A172 (cell line): ENCODE results near the gene ZBED1. TPM values are rescaled to one million over a fixed set of nuclear protein-coding genes. Genes with fewer than 3 reads are reported as not detected.
A peak's percentile ranks its signal among the peaks of the same experiment; 100 is the strongest.
"Not testable (repeated sequence)": the region's sequence is repeated elsewhere in the genome, so short reads cannot be mapped to it uniquely, and the experiment has no call there.

Source experiments
- DNase-seq: peaks from one replicate; pipeline ENCODE4 v3.0.0-alpha.2; 2015; ENCODE audit warnings: low spot score
- total RNA-seq: library from RNA; depleted of rRNA; stranded (reverse); fragments of >200 nt; shearing (Covaris generic); gene quantifications from 2 replicates; pipeline ENCODE4 v1.2.3, GENCODE V29; 2014; rRNA removed

ZBED1 gene
- total RNA-seq, 1 experiment from 2014 or later: 31.6 TPM

DNA sequence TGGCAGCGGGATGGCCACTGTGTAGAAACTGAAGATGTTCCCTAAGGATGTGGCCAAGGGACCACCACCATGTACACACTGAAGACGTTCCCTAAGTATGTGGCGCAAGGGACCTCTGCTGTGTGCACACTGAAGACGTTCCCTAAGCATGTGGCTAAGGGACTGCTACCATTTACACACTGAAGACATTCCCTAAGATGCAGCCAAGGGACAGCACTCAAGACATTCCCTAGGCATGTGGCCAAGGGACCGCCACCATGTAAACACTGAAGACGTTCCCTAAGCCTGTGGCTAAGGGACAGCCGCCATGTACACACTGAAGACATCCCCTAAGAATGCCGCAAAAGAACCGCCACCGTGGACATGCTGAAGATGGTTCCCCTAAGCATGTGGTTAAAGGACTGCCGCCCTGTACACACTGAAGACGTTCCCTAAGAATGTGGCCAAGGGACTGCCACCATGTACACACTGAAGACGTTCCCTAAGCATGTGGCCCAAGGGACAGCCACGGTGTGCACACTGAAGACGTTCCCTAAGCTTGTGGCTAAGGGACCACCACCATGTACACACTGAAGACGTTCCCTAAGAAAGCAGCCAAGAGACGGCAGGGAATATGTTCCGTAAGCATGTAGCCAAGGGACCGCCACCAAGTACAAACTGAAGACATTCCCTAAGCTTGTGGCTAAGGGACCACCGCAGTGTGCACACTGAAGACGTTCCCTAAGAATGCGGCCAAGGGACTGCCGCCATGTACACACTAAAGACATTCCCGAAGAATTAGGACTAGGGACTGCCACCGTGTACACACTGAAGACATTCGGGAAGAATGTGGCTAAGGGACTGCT lies 43.3 kb downstream of the ZBED1 start:
- no peak for DNase-seq

DNA sequence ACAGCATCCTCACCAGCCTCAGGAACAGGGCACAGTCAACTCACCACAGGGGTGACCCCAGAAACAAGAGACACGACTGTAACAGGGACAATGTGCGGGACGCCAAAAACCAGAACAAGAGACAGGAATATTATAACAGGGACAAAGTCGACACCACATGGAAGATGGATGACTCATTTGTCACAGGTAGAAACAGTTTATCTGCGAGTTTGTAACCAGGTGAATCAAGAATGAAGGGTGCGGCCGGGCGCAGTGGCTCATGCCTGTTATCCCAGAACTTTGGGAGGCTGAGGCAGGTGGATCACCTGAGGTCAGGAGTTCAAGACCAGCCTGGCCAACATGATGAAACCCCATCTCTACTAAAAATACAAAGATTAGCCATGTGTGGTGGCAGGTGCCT lies 44.7 kb downstream of the ZBED1 start:
- not testable (repeated sequence) for DNase-seq

DNA sequence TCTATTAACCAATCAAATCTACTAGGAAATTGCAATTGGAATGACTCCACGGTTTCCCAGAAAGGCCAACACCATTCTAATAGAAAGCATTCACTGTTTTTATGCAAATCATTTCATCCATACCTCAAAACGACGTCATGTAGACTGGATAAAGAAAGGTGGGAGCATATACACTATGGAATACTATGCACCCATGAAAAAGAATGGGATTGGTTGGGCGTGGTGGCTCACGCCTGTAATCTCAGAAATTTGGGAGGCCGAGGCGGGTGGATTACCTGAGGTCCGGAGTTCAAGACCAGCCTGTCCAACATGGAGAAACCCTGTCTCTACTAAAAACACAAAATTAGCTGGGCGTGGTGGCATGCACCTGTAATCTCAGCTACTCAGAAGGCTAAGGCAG lies 46.2 kb downstream of the ZBED1 start:
- DNase-seq: not testable (repeated sequence)

DNA sequence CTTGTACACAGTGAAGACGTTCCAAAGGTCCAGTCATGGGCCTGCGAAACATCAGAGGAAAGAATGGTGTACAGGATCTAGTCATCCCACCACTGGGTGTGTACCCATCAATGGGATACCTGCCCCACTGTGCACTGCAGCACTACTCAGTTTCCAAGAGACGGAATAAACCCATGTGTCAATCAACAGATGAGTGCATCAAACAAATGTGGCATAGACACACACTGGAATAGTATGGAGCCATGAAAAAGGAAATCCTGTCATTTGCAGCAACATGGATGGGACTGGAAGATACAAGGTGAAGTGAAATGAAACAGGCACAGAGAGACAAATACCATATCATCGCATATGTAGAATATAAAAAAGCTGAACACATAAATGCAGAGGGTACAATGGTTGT lies 48.0 kb downstream of the ZBED1 start:
- no peak for DNase-seq

DNA sequence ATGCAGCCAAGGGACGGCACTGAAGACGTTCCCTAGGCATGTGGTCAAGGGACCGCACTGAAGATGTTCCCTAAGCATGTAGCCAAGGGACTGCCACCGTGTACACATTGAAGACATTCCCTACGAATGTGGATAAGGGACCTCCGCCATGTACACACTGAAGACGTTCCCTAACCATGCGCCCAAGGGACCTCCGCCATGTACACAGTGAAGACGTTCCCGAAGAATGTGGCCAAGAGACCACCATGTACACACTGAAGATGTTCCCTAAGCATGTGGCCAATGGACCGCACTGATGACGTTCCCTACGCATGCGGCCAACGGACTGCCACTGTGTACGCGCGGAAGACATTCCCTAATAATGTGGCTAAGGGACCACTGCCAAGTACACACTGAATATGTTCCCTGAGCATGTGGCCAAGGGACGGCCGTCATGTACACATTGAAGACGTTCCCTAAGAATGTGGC lies 48.4 kb downstream of the ZBED1 start:
- DNase-seq: no peak

DNA sequence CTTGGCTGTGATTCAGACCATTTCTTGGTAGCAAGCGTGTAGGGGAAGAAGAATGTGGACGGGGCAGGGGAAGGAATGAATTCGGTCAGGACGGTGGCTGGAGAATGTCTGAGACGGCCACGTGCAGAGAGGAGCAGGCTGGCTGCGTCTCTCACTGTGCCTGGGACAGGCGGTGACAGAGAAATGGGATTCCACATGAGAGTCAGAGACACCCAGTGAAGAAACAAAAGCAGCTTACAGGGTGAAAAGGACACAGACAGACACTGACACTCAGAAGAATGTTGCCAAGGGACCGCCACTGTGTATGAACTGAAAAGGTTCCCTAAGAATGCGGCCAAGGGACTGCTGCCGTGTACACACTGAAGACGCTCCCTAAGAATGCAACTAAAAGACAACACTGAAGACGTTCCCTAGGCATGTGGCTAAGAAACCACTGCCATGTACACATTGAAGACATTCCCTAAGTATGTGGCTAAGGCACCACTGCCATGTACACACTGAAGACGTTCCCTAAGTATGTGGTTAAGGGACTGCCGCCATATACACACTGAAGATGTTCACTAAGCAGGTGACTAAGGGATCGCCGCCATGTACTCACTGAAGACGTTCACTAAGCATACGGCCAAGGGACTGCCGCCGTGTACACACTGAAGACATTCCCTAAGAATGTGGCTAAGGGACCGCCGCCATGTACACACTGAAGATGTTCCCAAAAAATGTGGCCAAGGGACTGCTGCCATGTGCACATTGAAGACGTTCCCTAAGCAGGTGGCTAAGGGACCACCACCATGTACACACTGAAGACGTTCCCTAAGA lies 49.1 kb downstream of the ZBED1 start:
- DNase-seq: peak; percentile 17

DNA sequence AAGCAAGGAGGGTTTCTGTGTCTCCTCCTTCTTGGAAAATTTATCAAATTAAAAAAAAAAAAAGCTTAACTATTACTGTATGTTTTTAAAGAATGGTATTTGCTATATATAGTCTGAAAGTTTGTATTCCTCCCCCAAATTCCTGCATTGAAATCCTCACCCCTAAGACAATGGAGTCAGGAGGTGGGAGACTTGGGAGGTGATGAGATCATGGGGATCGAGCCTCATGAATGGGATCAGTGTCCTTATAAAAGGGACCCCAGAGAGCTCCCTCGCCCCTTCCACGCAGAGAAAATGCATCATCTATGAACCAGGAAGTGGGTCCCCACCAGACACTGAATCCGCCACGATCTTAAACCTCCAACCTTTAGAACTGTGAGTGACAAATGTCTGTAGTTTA lies 50.1 kb downstream of the ZBED1 start:
- no peak for DNase-seq

DNA sequence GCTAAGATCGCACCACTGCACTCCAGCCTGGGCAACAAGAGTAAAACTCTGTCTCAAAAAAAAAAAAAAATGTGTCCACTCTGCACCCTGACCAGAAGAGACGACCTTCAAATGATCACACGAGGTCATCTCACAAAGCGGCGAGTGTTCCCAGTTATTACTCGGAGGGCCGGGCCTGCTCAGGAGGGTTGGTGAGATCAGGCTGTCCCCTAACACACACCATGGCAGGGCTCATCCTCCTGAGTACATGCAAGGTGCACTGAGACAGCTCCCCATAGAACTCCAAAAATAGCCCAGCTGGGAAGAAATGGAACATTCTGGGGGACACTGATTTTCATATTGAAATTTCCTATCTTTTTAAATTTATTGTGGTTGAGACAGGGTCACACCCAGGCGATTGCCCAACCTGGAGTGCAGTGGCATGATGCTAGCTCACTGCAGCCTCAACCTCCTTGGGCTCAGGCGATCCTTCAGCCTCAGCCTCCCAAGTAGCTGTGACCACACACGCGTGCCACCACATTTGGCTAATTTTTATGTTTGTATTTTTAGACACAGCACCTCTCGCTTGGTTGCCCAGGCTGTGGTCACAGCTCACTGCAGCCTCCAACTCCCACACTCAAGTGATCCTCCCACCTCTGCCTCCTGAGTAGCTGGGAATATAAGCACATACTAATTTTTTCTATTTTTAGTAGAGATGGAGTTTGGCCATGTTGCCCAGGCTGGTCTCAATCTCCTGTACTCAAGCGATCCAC lies 51.5 kb downstream of the ZBED1 start:
- no peak for DNase-seq

DNA sequence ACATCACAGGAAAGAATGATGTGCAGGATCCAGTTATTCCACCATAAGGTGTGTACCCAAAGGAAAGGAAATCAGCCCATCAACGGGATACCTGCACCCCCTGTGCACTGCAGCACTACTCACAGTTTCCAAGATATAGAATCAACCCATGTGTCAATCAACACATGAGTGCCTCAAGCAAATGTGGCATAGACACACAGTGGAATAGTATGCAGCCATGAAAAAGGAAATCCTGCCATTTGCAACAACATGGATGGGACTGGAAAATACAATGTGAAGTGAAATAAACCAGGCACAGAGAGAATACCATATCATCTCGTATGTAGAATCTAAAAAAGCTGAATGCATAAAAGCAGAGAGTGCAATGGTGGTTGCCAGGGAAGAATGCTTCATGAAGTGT lies 53.3 kb downstream of the ZBED1 start:
- DNase-seq: no peak

DNA sequence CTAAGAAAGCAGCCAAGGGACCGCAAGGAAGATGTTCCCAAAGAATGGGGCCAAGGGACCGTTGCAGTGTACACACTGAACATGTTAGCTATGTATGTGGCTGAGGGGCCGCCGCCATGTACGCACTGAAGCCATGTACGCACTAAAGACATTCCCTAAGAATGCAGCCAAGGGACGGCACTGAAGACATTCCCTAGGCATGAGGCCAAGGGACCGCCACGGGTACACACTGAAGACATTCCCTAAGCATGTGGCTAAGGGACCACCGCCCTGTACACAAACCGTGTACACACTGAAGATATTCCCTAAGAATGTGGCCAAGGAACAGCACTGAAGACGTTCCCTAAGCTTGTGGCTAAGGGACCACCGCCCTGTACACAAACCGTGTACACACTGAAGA lies 54.0 kb downstream of the ZBED1 start:
- DNase-seq: no peak

DNA sequence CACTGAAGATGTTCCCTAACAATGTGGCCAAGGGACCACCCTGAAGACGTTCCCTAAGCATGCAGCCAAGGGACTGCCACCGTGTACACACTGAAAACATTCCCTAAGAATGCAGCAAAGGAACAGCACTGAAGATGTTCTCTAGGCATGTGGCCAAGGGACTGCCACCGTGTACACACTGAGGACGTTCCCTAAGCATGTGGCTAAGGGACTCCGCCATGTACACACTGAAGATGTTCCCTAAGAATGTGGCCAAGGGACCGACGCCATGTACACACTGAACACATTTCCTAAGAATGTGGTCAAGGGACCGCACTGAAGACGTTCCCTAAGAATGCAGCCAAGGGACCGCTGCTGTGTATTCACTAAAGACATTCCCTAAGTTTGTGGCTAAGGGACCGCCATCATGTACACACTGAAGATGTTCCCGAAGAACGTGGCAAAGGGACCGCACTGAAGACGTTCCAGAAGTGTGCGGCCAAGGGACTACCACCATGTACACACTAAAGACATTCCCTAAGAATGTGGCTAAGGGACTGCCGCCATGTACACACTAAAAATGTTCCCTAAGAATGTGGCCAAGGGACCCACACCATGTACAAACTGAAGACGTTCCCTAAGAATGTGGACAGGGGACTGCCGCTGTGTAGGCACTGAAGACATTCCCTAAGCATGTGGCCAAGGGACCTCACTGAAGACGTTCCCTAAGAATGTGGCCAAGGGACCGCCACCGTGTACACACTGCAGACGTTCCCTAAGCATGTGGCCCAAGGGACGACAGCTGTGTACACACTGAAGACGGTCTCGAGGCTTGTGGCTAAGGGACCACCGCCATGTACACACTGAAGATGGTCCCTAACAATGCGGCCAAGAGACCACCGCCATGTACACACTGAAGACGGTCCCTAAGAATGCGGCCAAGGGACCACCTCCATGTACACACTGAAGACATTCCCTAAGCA lies 54.8 kb downstream of the ZBED1 start:
- no peak for DNase-seq

DNA sequence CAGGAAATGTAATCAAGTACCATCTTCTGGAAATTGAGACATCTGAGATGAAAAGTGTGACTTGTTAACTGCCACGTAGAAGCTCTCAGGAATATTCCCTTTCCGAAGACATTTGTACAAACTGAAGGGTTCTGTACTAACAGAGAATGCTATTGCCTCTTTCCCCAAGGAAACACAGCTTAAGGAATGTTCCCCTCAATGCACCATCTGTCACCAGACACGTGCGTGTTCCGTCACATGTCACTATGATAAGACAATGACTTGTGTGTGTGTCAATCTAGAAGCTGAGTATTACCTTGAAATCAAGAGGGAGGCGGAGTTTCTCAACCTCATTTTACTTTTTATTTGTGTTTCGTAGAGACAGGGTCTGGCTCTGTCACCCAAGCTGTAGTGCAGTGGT lies 58.1 kb downstream of the ZBED1 start:
- DNase-seq: no peak

DNA sequence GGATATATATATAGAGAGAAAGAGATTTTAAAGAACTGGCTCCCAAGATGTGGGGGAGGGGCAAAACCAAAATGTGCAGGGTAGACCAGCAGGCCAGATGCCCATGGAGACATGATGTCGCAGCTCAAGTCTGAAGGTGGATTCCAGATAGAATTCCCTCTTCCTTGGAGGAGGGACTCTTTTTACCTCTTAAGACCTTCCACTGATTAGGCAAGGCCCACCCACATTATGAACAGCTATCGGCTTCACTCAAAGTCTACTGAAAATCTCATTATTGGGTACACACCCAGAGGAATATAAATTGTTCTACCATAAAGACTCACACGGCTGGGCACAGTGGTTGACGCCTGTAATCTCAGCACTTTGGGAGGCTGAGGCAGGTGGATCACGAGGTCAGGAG lies 59.3 kb downstream of the ZBED1 start:
- no peak for DNase-seq

DNA sequence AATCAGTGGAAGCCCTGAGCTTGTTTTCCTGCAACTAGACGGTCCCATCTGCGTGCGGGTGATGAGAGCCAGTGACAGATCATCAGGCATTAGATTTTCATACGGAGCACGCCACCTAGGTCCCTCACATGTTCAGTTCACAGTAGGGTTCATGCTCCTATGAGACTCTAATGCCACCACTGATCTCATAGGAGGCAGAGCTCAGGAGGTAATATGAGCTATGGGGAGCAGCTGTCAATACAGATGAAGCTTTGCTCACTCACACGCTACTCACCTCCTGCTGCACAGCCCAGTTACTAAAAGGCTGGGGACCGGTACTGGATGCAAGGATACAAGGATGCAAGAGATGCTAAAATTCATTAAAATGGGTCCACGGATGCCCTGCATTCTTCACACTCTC lies 61.2 kb downstream of the ZBED1 start:
- no peak for DNase-seq

Other genes starting within 250 kb of the ZBED1 start
- 43.6 and 47.2 TPM in 2 replicates for gene DHRSX, start within 50 bp of the ZBED1 start, total RNA-seq
- 464 and 705 TPM in 2 replicates for gene CD99, start 190.3 kb upstream of the ZBED1 start, total RNA-seq